Medulla oblongata (tissue), 1 donor: ENCODE measurements around the gene CRB1.

Experiments
- DNase-seq: peaks from one replicate; pipeline ENCODE4 v3.0.0-alpha.2; 2015; ENCODE audit errors: extremely low spot score

The CRB1 gene

GRCh38 chr1:197303463-197303862, 35.4 kb downstream of the CRB1 start:
- DNase-seq: no peak

- DNase-seq: peak; percentile 84
These were observed 36.7 kb downstream of the CRB1 start for GRCh38 chr1:197304638-197305200.

GRCh38 chr1:197305925-197306324, 37.9 kb downstream of the CRB1 start:
- DNase-seq: no peak

GRCh38 chr1:197306381-197307062, 38.5 kb downstream of the CRB1 start:
- peak; percentile 50 for DNase-seq

- no peak for DNase-seq
These were observed 39.1 kb downstream of the CRB1 start for GRCh38 chr1:197307136-197307535.

- DNase-seq: no peak
These were observed 39.5 kb downstream of the CRB1 start for GRCh38 chr1:197307551-197307950.

- DNase-seq: no peak
These were observed 43.0 kb downstream of the CRB1 start for GRCh38 chr1:197311081-197311480.

- DNase-seq: no peak
These were observed 44.1 kb downstream of the CRB1 start for GRCh38 chr1:197312163-197312562.

GRCh38 chr1:197313713-197314112, 45.7 kb downstream of the CRB1 start:
- no peak for DNase-seq

- peak; percentile 77 for DNase-seq
These were observed 46.6 kb downstream of the CRB1 start for GRCh38 chr1:197314682-197315081.

- DNase-seq: no peak
These were observed 51.6 kb downstream of the CRB1 start for GRCh38 chr1:197319631-197320030.

- DNase-seq: peak; percentile 77
These were observed 53.0 kb downstream of the CRB1 start for GRCh38 chr1:197320991-197321531.

- DNase-seq: no peak
These were observed 53.8 kb downstream of the CRB1 start for GRCh38 chr1:197321811-197322210.

- peak; percentile 41 for DNase-seq
These were observed 59.8 kb downstream of the CRB1 start for GRCh38 chr1:197327776-197328364.

GRCh38 chr1:197330213-197330612, 62.2 kb downstream of the CRB1 start:
- DNase-seq: no peak

- no peak for DNase-seq
These were observed 63.5 kb downstream of the CRB1 start for GRCh38 chr1:197331565-197331964.

- DNase-seq: no peak
These were observed 65.0 kb downstream of the CRB1 start for GRCh38 chr1:197333041-197333440.

GRCh38 chr1:197336571-197336970, 68.5 kb downstream of the CRB1 start:
- DNase-seq: no peak

GRCh38 chr1:197339106-197340060, 71.3 kb downstream of the CRB1 start:
- no peak for DNase-seq

GRCh38 chr1:197341626-197342025, 73.6 kb downstream of the CRB1 start:
- DNase-seq: no peak

- no peak for DNase-seq
These were observed 74.1 kb downstream of the CRB1 start for GRCh38 chr1:197342044-197342565.

GRCh38 chr1:197342669-197343068, 74.6 kb downstream of the CRB1 start:
- no peak for DNase-seq
